Neural progenitor cell (in vitro differentiated cells): ENCODE data around the gene MYO1D.

ENCODE experiments used
- CTCF ChIP-seq: fragments of 200-600 bp; sonication (generic); IDR thresholded peaks from 2 replicates; pipeline ENCODE4 v1.5.1; 2017; ENCODE audit warnings: antibody characterized with exemption, mild to moderate bottlenecking
- EZH2phosphoT487 ChIP-seq: fragments of 200-600 bp; sonication (generic); IDR thresholded peaks from 2 replicates; pipeline ENCODE4 v1.6.1; 2017; ENCODE audit warnings: antibody characterized with exemption

GRCh38 chr17:32492264-32492589 is 384.7 kb downstream of the MYO1D start:
- no peak for TF ChIP-seq CTCF
- TF ChIP-seq EZH2phosphoT487, result no peak
